ENCODE measurements around the gene VMO1. TPM values are rescaled to one million over a fixed set of nuclear protein-coding genes. Genes with fewer than 3 reads are reported as not detected.

Gene VMO1
- total RNA-seq, 4 donors from 2014 or later: 1.3 to 3.5 TPM; not detected in 2

- 13% methylated on average over 15 of the region's 61 CpGs; no CpG with 5 or more reads in 1 of the 2 donors for WGBS, 2 donors (ENCODE audit: low coverage in 1 of 2)
- no peak for TF ChIP-seq EP300 (IDR thresholded peaks at IDR 0.05)
- Histone ChIP-seq H3K27ac (peak overlapping the region in 2 of 4 donors; percentile 35 to 45), H3K9me3 (no peaks in the 10 kb centered on the region), H3K4me1 (peaks cover 0 to 49% (median 28%) of the 10 kb centered on the region in 3 donors), H3K4me3 (peak overlapping the region in 1 of 2 donors; percentile 41), H3K27me3 (peaks cover 57% of the 10 kb centered on the region), H3K36me3 (no peaks in the 10 kb centered on the region)
- ATAC-seq: no peak
Observed at GRCh38 chr17:4785311-4786105, 656 bp downstream of the VMO1 start.

DNA sequence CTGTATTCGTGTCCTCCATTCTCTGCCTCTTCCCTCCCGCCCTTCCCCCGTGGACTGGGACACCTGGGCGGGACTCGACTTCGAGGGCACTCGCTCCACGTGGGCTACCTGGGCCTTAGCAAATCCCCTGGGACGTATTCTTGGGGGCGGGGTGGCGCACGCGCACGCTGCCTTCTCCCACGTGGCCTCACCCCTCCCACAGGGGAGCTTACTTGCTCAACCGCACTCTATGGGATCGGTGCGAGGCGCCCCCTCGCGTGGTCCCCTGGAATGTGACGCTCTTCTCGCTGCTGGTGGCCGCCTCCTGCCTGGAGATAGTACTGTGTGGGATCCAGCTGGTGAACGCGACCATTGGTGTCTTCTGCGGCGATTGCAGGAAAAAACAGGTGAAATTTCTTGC lies 3.5 kb downstream of the VMO1 start:
- no CpG with 5 or more reads among the region's 28 CpGs for WGBS, 2 donors (ENCODE audit: low coverage in 1 of 2)

GRCh38 chr17:4780325-4780955 lies 5.7 kb downstream of the VMO1 start:
- Histone ChIP-seq H3K27me3 (peaks cover 93% of the 10 kb centered on the region), H3K27ac (no peak overlapping the region), H3K4me3 (no peak overlapping the region), H3K4me1 (peaks cover 0 to 7% (median 3%) of the 10 kb centered on the region in 3 donors), H3K36me3 (no peaks in the 10 kb centered on the region), H3K9me3 (no peaks in the 10 kb centered on the region)
- ATAC-seq: no peak
- no peak for TF ChIP-seq EP300 (IDR thresholded peaks at IDR 0.05)
- TF ChIP-seq POLR2AphosphoS5 (IDR thresholded peaks at IDR 0.05): no peak
- TF ChIP-seq POLR2A (IDR thresholded peaks at IDR 0.05): no peak
- TF ChIP-seq, protein P1, sequence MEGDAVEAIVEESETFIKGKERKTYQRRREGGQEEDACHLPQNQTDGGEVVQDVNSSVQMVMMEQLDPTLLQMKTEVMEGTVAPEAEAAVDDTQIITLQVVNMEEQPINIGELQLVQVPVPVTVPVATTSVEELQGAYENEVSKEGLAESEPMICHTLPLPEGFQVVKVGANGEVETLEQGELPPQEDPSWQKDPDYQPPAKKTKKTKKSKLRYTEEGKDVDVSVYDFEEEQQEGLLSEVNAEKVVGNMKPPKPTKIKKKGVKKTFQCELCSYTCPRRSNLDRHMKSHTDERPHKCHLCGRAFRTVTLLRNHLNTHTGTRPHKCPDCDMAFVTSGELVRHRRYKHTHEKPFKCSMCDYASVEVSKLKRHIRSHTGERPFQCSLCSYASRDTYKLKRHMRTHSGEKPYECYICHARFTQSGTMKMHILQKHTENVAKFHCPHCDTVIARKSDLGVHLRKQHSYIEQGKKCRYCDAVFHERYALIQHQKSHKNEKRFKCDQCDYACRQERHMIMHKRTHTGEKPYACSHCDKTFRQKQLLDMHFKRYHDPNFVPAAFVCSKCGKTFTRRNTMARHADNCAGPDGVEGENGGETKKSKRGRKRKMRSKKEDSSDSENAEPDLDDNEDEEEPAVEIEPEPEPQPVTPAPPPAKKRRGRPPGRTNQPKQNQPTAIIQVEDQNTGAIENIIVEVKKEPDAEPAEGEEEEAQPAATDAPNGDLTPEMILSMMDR (IDR thresholded peaks at IDR 0.05): no peak
- WGBS, 2 donors (ENCODE audit: low coverage in 1 of 2): 60 to 68% methylated on average over 1 to 9 of the region's 11 CpGs

More for the DNA sequence above, 3.5 kb downstream of the VMO1 start:
- Histone ChIP-seq H3K9me3 (no peaks in the 10 kb centered on the region), H3K4me1 (peaks cover 0 to 29% (median 19%) of the 10 kb centered on the region in 3 donors), H3K27me3 (peaks cover 84% of the 10 kb centered on the region), H3K36me3 (no peaks in the 10 kb centered on the region), H3K4me3 (no peak overlapping the region), H3K27ac (no peak overlapping the region)
- TF ChIP-seq, protein P1 (IDR thresholded peaks at IDR 0.05): no peak
- TF ChIP-seq POLR2AphosphoS5 (IDR thresholded peaks at IDR 0.05) (no peak), EP300 (IDR thresholded peaks at IDR 0.05) (no peak), POLR2A (IDR thresholded peaks at IDR 0.05) (no peak)
- no peak for ATAC-seq

- TF ChIP-seq POLR2AphosphoS5 (IDR thresholded peaks at IDR 0.05): no peak
- TF ChIP-seq EP300 (IDR thresholded peaks at IDR 0.05): no peak
- TF ChIP-seq POLR2A (IDR thresholded peaks at IDR 0.05): no peak
- TF ChIP-seq, protein P1 (IDR thresholded peaks at IDR 0.05): no peak
- Histone ChIP-seq H3K4me3 (no peak overlapping the region), H3K4me1 (no peaks in the 10 kb centered on the region), H3K27ac (no peak overlapping the region), H3K9me3 (no peaks in the 10 kb centered on the region), H3K27me3 (peaks cover 78% of the 10 kb centered on the region), H3K36me3 (no peaks in the 10 kb centered on the region)
- no peak for ATAC-seq
- WGBS, 2 donors (ENCODE audit: low coverage in 1 of 2): 55 to 63% methylated on average over 9 of the region's 9 CpGs
Observed at GRCh38 chr17:4777969-4778760, 8.0 kb downstream of the VMO1 start.

DNA sequence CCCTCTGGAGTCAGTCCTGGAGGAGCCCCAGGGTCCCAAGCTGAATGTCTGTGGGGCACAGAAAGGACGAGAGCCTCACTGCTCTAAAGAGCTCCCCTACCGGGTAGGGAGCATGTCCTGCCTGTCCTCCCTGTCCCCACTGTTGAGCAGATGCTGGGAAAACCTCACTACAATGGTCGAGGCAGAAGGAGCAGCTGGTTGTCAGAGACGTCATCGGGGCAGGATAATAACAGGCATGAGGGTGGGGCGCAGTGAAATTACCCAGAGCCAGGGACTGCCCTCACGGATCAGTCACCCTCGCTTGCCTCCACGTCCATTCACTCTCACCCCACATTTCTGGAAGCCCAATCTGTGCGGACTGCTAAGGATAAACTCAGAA lies 13.9 kb downstream of the VMO1 start:
- 55 to 68% methylated on average over 5 to 7 of the region's 10 CpGs for WGBS, 2 donors (ENCODE audit: low coverage in 1 of 2)
- Histone ChIP-seq H3K4me3 (no peak overlapping the region), H3K27ac (no peak overlapping the region), H3K4me1 (no peaks in the 10 kb centered on the region), H3K9me3 (no peaks in the 10 kb centered on the region), H3K27me3 (peaks cover 52% of the 10 kb centered on the region), H3K36me3 (no peaks in the 10 kb centered on the region)
- TF ChIP-seq EP300 (IDR thresholded peaks at IDR 0.05): no peak
- no peak for TF ChIP-seq POLR2AphosphoS5 (IDR thresholded peaks at IDR 0.05)
- TF ChIP-seq POLR2A (IDR thresholded peaks at IDR 0.05): no peak
- TF ChIP-seq, protein P1 (IDR thresholded peaks at IDR 0.05): no peak
- no peak for ATAC-seq
